SU-DHL-6 (cell line): Measurements from ENCODE around the gene EML1.

ENCODE experiments used
- H2AFZ ChIP-seq: fragments of 200-600 bp; sonication (generic); 2 replicates; pipeline ENCODE4 v1.6.1; 2014; ENCODE audit warnings: low read depth, mild to moderate bottlenecking, moderate library complexity, mixed read lengths, antibody characterized with exemption, low read length; ENCODE audit not compliant: severe bottlenecking
- H3F3A ChIP-seq: fragments of 200-600 bp; shearing (Covaris generic); 2 replicates; pipeline ENCODE4 v1.6.0; 2016; ENCODE audit warnings: antibody characterized with exemption, mild to moderate bottlenecking; ENCODE audit not compliant: insufficient read depth
- H3K27ac ChIP-seq: fragments of 200-600 bp; sonication (generic); 2 replicates; pipeline ENCODE4 v1.5.1; 2016; ENCODE audit warnings: low read depth, mild to moderate bottlenecking, low read length, moderate library complexity, mixed read lengths
- H3K27me3 ChIP-seq: fragments of 200-600 bp; sonication (generic), shearing (Covaris generic); 2 replicates; pipeline ENCODE4 v1.6.0; 2014; ENCODE audit warnings: mild to moderate bottlenecking, low read length
- H3K36me3 ChIP-seq: fragments of 200-600 bp; sonication (generic); 2 replicates; pipeline ENCODE4 v1.6.1; 2014; ENCODE audit warnings: mild to moderate bottlenecking, low read length, mixed read lengths
- H3K4me2 ChIP-seq: fragments of 300-600, 200-600 bp; shearing (Covaris generic), sonication (generic); 2 replicates; pipeline ENCODE4 v1.6.0; 2014; ENCODE audit warnings: low read length, low read depth, mild to moderate bottlenecking; ENCODE audit not compliant: poor library complexity, severe bottlenecking
- H3K4me3 ChIP-seq: fragments of 200-600 bp; sonication (generic); 2 replicates; pipeline ENCODE4 v1.5.1; 2014; ENCODE audit warnings: antibody characterized with exemption, low read length, mild to moderate bottlenecking, mixed read lengths; ENCODE audit not compliant: insufficient read depth, poor library complexity, severe bottlenecking
- H3K79me2 ChIP-seq: fragments of 200-600 bp; sonication (generic); 2 replicates; pipeline ENCODE4 v1.6.1; 2014; ENCODE audit warnings: mild to moderate bottlenecking, low read length, moderate library complexity; ENCODE audit not compliant: insufficient read depth
- H3K9ac ChIP-seq: fragments of 200-600 bp; sonication (generic); 2 replicates; pipeline ENCODE4 v1.7.0; 2014; ENCODE audit warnings: mild to moderate bottlenecking, low read length
- H3K9me2 ChIP-seq: fragments of 200-600 bp; sonication (generic); replicated peaks from 2 replicates; pipeline ENCODE4 v1.6.1; 2014; ENCODE audit warnings: low read length; ENCODE audit not compliant: insufficient read depth
- H3K9me3 ChIP-seq: fragments of 200-600 bp; sonication (generic); 2 replicates; pipeline ENCODE4 v1.6.1; 2014; ENCODE audit warnings: low read length, mixed read lengths; ENCODE audit not compliant: insufficient read depth
- H4K20me1 ChIP-seq: fragments of 200-600 bp; sonication (generic); 2 replicates; pipeline ENCODE4 v1.6.1; 2014; ENCODE audit warnings: low read depth, mild to moderate bottlenecking, antibody characterized with exemption, low read length, moderate library complexity, mixed read lengths
- EZH2phosphoT487 ChIP-seq: fragments of 200-600 bp; sonication (generic), shearing (Covaris generic); conservative IDR thresholded peaks from 2 replicates; pipeline ENCODE4 v1.6.1; 2018; ENCODE audit warnings: mild to moderate bottlenecking, antibody characterized with exemption, low read length, moderate library complexity, mixed read lengths
- TF ChIP-seq, protein P1 (sequence below): fragments of 200-600 bp; sonication (generic); IDR thresholded peaks from one replicate; pipeline ENCODE4 v1.5.1; 2017; ENCODE audit warnings: antibody characterized with exemption, mild to moderate bottlenecking, low read length, moderate library complexity; ENCODE audit not compliant: insufficient read depth, poor library complexity, severe bottlenecking

Gene EML1

DNA sequence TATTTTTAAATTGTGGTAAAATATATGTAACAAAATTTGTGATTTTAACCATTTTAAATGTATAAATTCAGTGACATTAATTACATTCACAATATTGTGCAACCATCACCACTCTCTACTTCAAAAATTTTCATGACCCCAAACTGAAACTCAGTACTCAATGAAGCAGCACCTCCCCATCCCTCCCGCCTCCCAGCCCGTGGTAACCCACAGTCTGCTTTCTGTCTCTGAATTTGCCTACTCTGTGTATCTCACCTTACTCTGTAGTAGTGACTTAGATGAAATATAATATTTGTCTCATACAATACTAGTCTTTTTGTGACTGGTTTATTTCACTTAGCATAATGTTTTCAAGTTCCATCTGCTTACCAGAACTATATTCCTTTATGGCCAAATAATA is 36.2 kb downstream of the EML1 start:
- no peak overlapping the region for H3K4me2 ChIP-seq

DNA sequence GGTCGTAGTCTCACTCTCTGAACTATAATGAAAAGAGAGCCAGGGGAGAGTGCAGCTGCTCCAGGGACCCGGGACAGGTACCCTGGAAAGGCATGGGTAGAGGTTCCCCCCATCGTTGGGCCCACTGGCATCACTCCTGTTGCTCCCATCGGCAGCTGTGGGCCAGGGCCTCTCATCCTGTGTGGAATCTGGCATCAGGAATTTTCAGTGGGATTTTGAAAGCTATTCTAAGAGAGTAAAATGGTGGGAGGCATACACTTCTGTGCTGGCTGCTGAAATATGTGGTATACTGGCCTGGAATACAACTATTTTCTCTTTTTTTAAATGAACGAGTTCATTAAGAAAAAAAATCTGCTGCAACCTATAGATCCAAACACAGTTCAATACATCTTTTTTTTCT is 38.1 kb downstream of the EML1 start:
- Histone ChIP-seq H3K4me3 (no peak overlapping the region), H3K9me2 (no peaks in the 10 kb centered on the region), H2AFZ (no peak overlapping the region), H3K27me3 (no peaks in the 10 kb centered on the region), H3K27ac (no peak overlapping the region), H3F3A (no peaks in the 10 kb centered on the region), H3K36me3 (no peaks in the 10 kb centered on the region), H3K4me2 (no peak overlapping the region), H3K9me3 (no peaks in the 10 kb centered on the region), H4K20me1 (no peaks in the 10 kb centered on the region), H3K79me2 (no peaks in the 10 kb centered on the region), H3K9ac (no peak overlapping the region)
- no peak for TF ChIP-seq EZH2phosphoT487
- TF ChIP-seq, protein P1, sequence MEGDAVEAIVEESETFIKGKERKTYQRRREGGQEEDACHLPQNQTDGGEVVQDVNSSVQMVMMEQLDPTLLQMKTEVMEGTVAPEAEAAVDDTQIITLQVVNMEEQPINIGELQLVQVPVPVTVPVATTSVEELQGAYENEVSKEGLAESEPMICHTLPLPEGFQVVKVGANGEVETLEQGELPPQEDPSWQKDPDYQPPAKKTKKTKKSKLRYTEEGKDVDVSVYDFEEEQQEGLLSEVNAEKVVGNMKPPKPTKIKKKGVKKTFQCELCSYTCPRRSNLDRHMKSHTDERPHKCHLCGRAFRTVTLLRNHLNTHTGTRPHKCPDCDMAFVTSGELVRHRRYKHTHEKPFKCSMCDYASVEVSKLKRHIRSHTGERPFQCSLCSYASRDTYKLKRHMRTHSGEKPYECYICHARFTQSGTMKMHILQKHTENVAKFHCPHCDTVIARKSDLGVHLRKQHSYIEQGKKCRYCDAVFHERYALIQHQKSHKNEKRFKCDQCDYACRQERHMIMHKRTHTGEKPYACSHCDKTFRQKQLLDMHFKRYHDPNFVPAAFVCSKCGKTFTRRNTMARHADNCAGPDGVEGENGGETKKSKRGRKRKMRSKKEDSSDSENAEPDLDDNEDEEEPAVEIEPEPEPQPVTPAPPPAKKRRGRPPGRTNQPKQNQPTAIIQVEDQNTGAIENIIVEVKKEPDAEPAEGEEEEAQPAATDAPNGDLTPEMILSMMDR = no peak

More for the DNA sequence above, 36.2 kb downstream of the EML1 start:
- Histone ChIP-seq H3K79me2 (no peaks in the 10 kb centered on the region), H3K9ac (no peak overlapping the region), H3K4me3 (no peak overlapping the region), H3F3A (no peaks in the 10 kb centered on the region), H3K27me3 (no peaks in the 10 kb centered on the region), H3K36me3 (no peaks in the 10 kb centered on the region), H4K20me1 (no peaks in the 10 kb centered on the region), H2AFZ (no peak overlapping the region), H3K9me3 (no peaks in the 10 kb centered on the region), H3K9me2 (no peaks in the 10 kb centered on the region), H3K27ac (no peak overlapping the region)
- no peak for TF ChIP-seq EZH2phosphoT487
- TF ChIP-seq, protein P1 = no peak

DNA sequence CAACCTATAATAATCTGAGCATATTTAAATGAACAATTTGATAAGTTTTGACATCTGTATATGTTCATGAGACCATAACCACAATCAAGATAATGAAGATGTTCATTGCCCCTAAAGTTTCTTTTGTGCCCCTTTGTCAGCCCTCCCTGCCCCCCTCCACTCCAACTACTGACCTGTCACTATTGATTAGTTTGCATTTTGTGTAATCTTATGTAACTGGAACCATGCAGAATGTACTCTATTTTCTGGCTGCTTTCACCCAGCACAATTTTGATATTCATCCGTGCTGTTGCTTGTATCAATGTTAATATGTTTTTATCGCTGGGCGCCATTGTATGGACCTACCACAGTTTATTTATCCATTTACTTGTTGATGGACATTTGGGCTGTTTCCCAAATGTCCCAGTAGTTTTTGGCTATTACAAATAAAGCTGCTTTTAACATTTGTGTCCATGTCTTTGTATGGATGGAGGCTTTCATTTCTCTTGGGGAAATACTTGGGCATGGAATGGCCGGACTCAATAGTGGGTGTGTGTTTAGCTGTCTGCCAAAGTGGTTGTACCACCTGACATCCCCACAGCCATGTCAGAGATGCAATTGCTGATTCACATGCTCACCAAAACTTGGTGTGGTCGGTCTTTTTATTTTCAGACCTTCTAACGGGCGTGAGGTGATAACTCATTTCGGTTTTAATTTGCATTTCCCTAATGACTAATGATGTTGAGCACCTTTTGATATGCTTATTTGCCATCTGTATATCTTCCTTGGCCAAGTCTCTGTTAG is 38.9 kb downstream of the EML1 start:
- TF ChIP-seq, protein P1 = no peak
- TF ChIP-seq EZH2phosphoT487 = no peak
- Histone ChIP-seq H3K79me2 (no peaks in the 10 kb centered on the region), H3K4me3 (no peak overlapping the region)

More for the DNA sequence above, 38.9 kb downstream of the EML1 start:
- H3K27me3 ChIP-seq = no peaks in the 10 kb centered on the region
- no peaks in the 10 kb centered on the region for H3K36me3 ChIP-seq
- H3K4me2 ChIP-seq = no peak overlapping the region
- H3K27ac ChIP-seq = no peak overlapping the region
- no peak overlapping the region for H2AFZ ChIP-seq
- no peaks in the 10 kb centered on the region for H3K9me2 ChIP-seq
- no peaks in the 10 kb centered on the region for H3K9me3 ChIP-seq
- no peaks in the 10 kb centered on the region for H4K20me1 ChIP-seq
- H3K9ac ChIP-seq = no peak overlapping the region
- no peaks in the 10 kb centered on the region for H3F3A ChIP-seq
